ENCODE results near the gene ASTN1.

The ASTN1 gene

GRCh38 chr1:177044390-177044789 is 120.1 kb downstream of the ASTN1 start:
- no peak for DNase-seq

GRCh38 chr1:177043597-177043996 is 120.9 kb downstream of the ASTN1 start:
- peak in 4 of 56 donors; percentile 8 to 38 (median 27) for DNase-seq

- no peak for DNase-seq
Observed at GRCh38 chr1:177035586-177035985, 128.9 kb downstream of the ASTN1 start.

- DNase-seq: no peak
Observed at GRCh38 chr1:177033628-177034027, 130.9 kb downstream of the ASTN1 start.

GRCh38 chr1:177032434-177032833 is 132.1 kb downstream of the ASTN1 start:
- no peak for DNase-seq

GRCh38 chr1:177024623-177025022 is 139.9 kb downstream of the ASTN1 start:
- peak in 1 of 56 donors; percentile 14 for DNase-seq

GRCh38 chr1:177023726-177024125 is 140.8 kb downstream of the ASTN1 start:
- peak in 7 of 56 donors; percentile 4 to 31 (median 9) for DNase-seq

- DNase-seq: peak in 1 of 56 donors; percentile 2
Observed at GRCh38 chr1:177023249-177023648, 141.3 kb downstream of the ASTN1 start.

GRCh38 chr1:177021687-177022086 is 142.8 kb downstream of the ASTN1 start:
- no peak for DNase-seq

- DNase-seq: no peak
Observed at GRCh38 chr1:177020851-177021589, 143.5 kb downstream of the ASTN1 start.

GRCh38 chr1:177017287-177017852 is 147.1 kb downstream of the ASTN1 start:
- DNase-seq: no peak

GRCh38 chr1:177014325-177014724 is 150.2 kb downstream of the ASTN1 start:
- no peak for DNase-seq

- no peak for DNase-seq
Observed at GRCh38 chr1:177012342-177012925, 152.1 kb downstream of the ASTN1 start.

GRCh38 chr1:177011508-177011907 is 153.0 kb downstream of the ASTN1 start:
- no peak for DNase-seq

- DNase-seq: no peak
Observed at GRCh38 chr1:177010211-177010825, 154.2 kb downstream of the ASTN1 start.

- no peak for DNase-seq
Observed at GRCh38 chr1:177008653-177009052, 155.9 kb downstream of the ASTN1 start.

GRCh38 chr1:177007437-177008161 is 156.9 kb downstream of the ASTN1 start:
- DNase-seq: no peak

- no peak for DNase-seq
Observed at GRCh38 chr1:177002891-177003290, 161.6 kb downstream of the ASTN1 start.

GRCh38 chr1:177001556-177001955 is 163.0 kb downstream of the ASTN1 start:
- no peak for DNase-seq

- peak in 27 of 56 donors; percentile 5 to 74 (median 34) for DNase-seq
Observed at GRCh38 chr1:176998183-176998795, 166.2 kb downstream of the ASTN1 start.

GRCh38 chr1:176996456-176997090 is 167.9 kb downstream of the ASTN1 start:
- DNase-seq: peak in 3 of 56 donors; percentile 7 to 22 (median 15)

Measured in nucleus accumbens (tissue), 56 donors.